Nephron (organoid): ENCODE data around the gene PDGFB.

Source experiments
- H3K27ac Mint-ChIP-seq, 3 experiments: 2 replicates each; pipeline ENCODE4 v1.8.0; 2020; ENCODE audit warnings: mixed read lengths in 3 of 3, mild to moderate bottlenecking in 2 of 3, moderate library complexity in 1 of 3
- H3K27me3 Mint-ChIP-seq: 2 replicates; pipeline ENCODE4 v1.8.0; 2021; ENCODE audit warnings: low read depth, mild to moderate bottlenecking, moderate library complexity, mixed read lengths
- H3K36me3 Mint-ChIP-seq: 2 replicates; pipeline ENCODE4 v1.8.0; 2020; ENCODE audit warnings: low read depth, mixed read lengths
- H3K4me1 Mint-ChIP-seq: 2 replicates; pipeline ENCODE4 v1.8.0; 2020; ENCODE audit warnings: mixed read lengths
- H3K4me3 Mint-ChIP-seq, 3 experiments: 2 replicates each; pipeline ENCODE4 v1.8.0; 2020; ENCODE audit warnings: mild to moderate bottlenecking in 3 of 3, mixed read lengths in 3 of 3, moderate library complexity in 2 of 3
- H3K9me3 Mint-ChIP-seq: 2 replicates; pipeline ENCODE4 v1.8.0; 2020; ENCODE audit warnings: mixed read lengths
- TF ChIP-seq, protein P1 (sequence below), 3 experiments: fragments of 200-600 bp; sonication (generic); IDR thresholded peaks; one replicate each; pipeline ENCODE4 v1.5.0; 2021; ENCODE audit warnings: antibody characterized with exemption in 3 of 3; ENCODE audit not compliant: unreplicated experiment in 3 of 3

PDGFB gene

DNA sequence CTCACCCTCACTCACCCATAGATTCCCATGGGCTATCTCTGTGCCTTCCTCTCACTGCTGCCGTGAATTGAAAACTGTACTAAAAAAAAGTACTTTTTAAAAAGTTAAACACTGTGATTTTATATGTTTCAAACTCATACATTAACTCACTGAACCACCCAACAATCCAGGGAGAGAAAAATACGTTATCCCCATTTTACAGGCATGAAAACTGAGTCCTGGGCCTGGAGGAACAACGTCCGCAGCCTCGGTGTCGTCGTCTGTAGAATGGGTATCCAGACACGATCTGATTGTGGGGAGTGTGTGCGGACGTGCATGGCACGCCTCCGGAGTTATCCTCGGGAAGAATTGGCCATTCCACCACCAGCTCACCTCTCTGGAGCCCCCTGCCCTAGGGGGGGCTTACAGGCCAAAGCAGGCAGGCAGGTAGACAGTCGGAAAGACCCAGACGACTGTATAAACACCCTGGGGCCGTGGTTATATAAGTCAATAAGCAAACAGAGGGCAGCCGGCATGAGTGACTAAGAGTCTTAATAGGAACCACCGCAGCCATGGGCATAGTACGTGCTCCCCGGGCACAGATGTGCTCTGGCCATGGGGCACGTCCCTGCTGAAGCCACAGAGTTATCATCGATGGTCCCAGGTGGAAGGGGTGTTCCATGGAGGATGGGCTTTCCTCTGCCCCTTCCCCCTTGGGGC lies 7.1 kb upstream of the PDGFB start:
- peaks cover 15% of the 10 kb centered on the region for H3K4me1 Mint-ChIP-seq
- no peak overlapping the region for H3K4me3 Mint-ChIP-seq
- TF ChIP-seq, protein P1, sequence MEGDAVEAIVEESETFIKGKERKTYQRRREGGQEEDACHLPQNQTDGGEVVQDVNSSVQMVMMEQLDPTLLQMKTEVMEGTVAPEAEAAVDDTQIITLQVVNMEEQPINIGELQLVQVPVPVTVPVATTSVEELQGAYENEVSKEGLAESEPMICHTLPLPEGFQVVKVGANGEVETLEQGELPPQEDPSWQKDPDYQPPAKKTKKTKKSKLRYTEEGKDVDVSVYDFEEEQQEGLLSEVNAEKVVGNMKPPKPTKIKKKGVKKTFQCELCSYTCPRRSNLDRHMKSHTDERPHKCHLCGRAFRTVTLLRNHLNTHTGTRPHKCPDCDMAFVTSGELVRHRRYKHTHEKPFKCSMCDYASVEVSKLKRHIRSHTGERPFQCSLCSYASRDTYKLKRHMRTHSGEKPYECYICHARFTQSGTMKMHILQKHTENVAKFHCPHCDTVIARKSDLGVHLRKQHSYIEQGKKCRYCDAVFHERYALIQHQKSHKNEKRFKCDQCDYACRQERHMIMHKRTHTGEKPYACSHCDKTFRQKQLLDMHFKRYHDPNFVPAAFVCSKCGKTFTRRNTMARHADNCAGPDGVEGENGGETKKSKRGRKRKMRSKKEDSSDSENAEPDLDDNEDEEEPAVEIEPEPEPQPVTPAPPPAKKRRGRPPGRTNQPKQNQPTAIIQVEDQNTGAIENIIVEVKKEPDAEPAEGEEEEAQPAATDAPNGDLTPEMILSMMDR (IDR thresholded peaks at IDR 0.05; ENCODE audit: unreplicated experiment in 3 of 3) = no peak
- no peak overlapping the region for H3K27ac Mint-ChIP-seq
- H3K27me3 Mint-ChIP-seq = peaks cover 44% of the 10 kb centered on the region
- no peaks in the 10 kb centered on the region for H3K36me3 Mint-ChIP-seq
- no peaks in the 10 kb centered on the region for H3K9me3 Mint-ChIP-seq

DNA sequence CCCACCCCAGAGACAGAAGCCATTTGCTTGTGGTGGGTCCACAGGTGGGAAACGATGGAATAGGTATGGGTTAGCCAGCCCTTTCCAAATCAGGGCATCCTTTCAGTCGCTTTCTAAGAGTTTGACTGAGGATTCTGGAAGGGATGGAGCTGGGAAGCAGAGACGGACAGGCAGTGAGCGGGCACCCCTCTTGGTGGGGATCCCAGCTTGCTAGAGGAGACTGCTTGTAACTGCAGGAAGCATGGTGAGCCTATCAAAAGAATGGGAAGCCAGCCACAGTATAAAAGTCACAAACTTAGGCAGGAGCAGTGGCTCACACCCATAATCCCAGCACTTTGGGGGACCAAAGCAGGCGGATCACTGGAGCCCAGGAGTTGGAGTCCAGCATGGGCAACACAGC lies 6.1 kb upstream of the PDGFB start:
- Mint-ChIP-seq H3K36me3 (no peaks in the 10 kb centered on the region), H3K4me1 (peaks cover 17% of the 10 kb centered on the region), H3K27me3 (peaks cover 55% of the 10 kb centered on the region), H3K4me3 (no peak overlapping the region), H3K27ac (no peak overlapping the region), H3K9me3 (no peaks in the 10 kb centered on the region)
- TF ChIP-seq, protein P1 (IDR thresholded peaks at IDR 0.05; ENCODE audit: unreplicated experiment in 3 of 3) = no peak

DNA sequence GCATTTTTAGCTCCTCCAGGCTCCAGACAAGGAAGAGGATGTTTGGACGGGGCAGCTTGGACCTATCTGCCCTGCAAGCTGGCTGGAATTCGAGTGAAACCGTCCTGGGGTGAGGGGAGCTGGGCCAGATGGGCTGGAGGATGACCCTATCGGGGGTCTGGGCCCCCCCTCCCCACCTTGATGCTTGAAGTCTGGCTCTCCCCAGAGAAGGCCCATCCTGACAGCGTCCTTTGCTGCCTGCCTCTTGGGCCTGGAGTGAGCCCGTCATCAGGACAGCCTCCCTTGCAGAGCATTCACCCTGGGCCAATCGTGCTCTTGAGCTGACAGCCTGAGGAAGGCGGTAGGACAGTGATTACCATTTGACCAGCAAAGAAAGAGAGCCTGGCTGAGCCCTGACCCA lies 5.3 kb upstream of the PDGFB start:
- H3K9me3 Mint-ChIP-seq = no peaks in the 10 kb centered on the region
- TF ChIP-seq, protein P1 (IDR thresholded peaks at IDR 0.05; ENCODE audit: unreplicated experiment in 3 of 3) = no peak
- H3K4me1 Mint-ChIP-seq = peaks cover 15% of the 10 kb centered on the region
- no peaks in the 10 kb centered on the region for H3K36me3 Mint-ChIP-seq
- peaks cover 62% of the 10 kb centered on the region for H3K27me3 Mint-ChIP-seq
- H3K27ac Mint-ChIP-seq = no peak overlapping the region
- H3K4me3 Mint-ChIP-seq = no peak overlapping the region

- TF ChIP-seq, protein P1 (IDR thresholded peaks at IDR 0.05; ENCODE audit: unreplicated experiment in 3 of 3) = no peak
- no peaks in the 10 kb centered on the region for H3K9me3 Mint-ChIP-seq
- H3K4me1 Mint-ChIP-seq = peaks cover 12% of the 10 kb centered on the region
- H3K4me3 Mint-ChIP-seq = no peak overlapping the region
- no peaks in the 10 kb centered on the region for H3K36me3 Mint-ChIP-seq
- peaks cover 67% of the 10 kb centered on the region for H3K27me3 Mint-ChIP-seq
- no peak overlapping the region for H3K27ac Mint-ChIP-seq
These were observed 4.4 kb upstream of the PDGFB start for GRCh38 chr22:39249086-39249704.

DNA sequence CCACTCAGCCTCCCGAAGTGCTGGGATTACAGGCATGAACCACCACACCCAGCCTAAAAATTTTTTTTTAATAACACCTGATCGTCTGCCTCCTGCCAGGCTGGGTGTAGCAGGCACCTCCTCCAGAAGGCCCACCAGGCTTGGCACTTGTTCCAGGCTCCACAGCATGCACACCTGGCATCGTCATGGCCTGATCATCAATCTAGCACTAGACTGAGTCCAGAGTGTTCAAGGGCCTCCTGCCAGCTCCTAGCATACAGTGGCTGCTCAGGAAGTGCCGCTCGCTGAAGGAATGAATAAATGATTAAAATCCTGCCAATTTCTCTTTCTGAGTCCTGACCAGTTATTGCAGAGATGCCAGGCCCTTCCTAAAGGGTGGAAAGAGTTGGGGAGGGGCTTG lies 3.5 kb upstream of the PDGFB start:
- no peak overlapping the region for H3K27ac Mint-ChIP-seq
- peaks cover 15% of the 10 kb centered on the region for H3K4me1 Mint-ChIP-seq
- H3K36me3 Mint-ChIP-seq = no peaks in the 10 kb centered on the region
- no peaks in the 10 kb centered on the region for H3K9me3 Mint-ChIP-seq
- peaks cover 73% of the 10 kb centered on the region for H3K27me3 Mint-ChIP-seq
- no peak overlapping the region for H3K4me3 Mint-ChIP-seq
- TF ChIP-seq, protein P1 (IDR thresholded peaks at IDR 0.05; ENCODE audit: unreplicated experiment in 3 of 3) = no peak

GRCh38 chr22:39247361-39247760 lies 2.6 kb upstream of the PDGFB start:
- H3K9me3 Mint-ChIP-seq = no peaks in the 10 kb centered on the region
- TF ChIP-seq, protein P1 (IDR thresholded peaks at IDR 0.05; ENCODE audit: unreplicated experiment in 3 of 3) = no peak
- no peak overlapping the region for H3K4me3 Mint-ChIP-seq
- H3K36me3 Mint-ChIP-seq = no peaks in the 10 kb centered on the region
- peaks cover 11% of the 10 kb centered on the region for H3K4me1 Mint-ChIP-seq
- H3K27me3 Mint-ChIP-seq = peaks cover 69% of the 10 kb centered on the region
- no peak overlapping the region for H3K27ac Mint-ChIP-seq
